ENCODE results near the gene ORC2.

DNA sequence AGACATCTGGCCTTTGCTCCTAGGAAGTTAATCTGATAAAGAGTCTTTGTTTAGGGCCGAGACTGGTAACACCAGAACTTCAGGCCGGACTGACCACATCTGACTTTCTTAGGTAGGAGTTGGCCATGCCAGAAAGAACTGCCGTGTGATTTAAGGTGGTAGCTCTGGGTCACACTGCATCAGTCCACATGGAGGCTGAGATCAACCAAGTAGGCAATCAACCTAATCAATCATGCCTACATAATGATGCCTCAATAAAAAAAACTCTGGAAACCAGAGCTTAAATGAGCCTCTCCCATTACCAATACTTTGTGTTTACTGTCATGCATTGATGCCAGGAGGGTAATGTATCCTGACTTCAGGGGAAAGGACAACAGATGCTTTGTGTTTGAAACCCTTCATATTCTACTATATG is 44.1 kb upstream of the ORC2 start:
- TF ChIP-seq CTCF (IDR thresholded peaks at IDR 0.05) (no peak), POLR2AphosphoS5 (IDR thresholded peaks at IDR 0.05) (no peak), EP300 (IDR thresholded peaks at IDR 0.05) (no peak), POLR2A (IDR thresholded peaks at IDR 0.05) (no peak)

Measured in stomach (tissue), 4 donors.